Activated naive CD4-positive, alpha-beta T cell treated with anti-CD3 and anti-CD28 coated beads, Interleukin-2, amount 50 U/mL, for 24 hours (primary cell): ENCODE results near the gene PEPD.

Experiments used
- H3K27ac Mint-ChIP-seq: one replicate; pipeline ENCODE4 v1.8.0; 2021; ENCODE audit warnings: mild to moderate bottlenecking, mixed read lengths
- H3K27me3 Mint-ChIP-seq: one replicate; pipeline ENCODE4 v1.8.0; 2021; ENCODE audit warnings: mixed read lengths
- H3K36me3 Mint-ChIP-seq: one replicate; pipeline ENCODE4 v1.8.0; 2021; ENCODE audit warnings: mixed read lengths
- H3K4me1 Mint-ChIP-seq: one replicate; pipeline ENCODE4 v1.8.0; 2021; ENCODE audit warnings: mixed read lengths
- H3K4me3 Mint-ChIP-seq: one replicate; pipeline ENCODE4 v1.8.0; 2021; ENCODE audit warnings: mild to moderate bottlenecking, mixed read lengths
- H3K9me3 Mint-ChIP-seq: one replicate; pipeline ENCODE4 v1.8.0; 2021; ENCODE audit warnings: mixed read lengths

PEPD gene

DNA sequence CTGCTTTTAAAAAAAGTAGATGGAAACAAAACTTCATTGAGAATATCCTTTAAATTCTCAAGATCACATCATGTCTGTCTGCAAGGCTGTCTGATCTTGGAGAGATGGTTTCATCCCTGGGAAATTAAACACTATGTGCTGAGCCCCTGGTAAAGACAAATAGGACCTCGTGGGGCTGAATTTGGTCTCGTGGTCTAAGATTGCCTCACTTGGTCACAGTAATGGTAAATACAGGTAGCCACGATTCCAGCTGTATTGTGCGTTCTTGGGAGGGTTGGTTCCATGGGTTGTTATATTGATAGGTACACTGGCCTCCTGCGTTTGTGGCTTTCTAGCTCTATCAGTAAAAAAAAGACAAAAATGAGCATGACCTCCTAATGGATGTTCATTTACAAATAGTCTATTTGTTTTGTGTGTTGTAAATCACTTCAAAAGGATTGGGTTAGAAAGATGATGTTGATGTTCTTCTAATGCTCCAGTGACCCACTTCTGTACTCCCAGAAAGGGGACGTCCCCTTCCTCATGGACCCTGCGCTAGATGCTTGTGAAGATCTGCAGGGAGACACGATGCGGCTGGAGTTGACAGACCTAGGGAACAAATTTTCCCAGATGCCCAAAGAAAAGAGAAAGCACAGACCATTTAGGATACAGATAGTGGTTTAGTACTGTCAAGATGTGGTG, 146.3 kb downstream of the PEPD start:
- Mint-ChIP-seq H3K36me3 (peaks cover 11% of the 10 kb centered on the region), H3K27me3 (no peaks in the 10 kb centered on the region), H3K4me3 (peak overlapping the region; percentile 98), H3K27ac (peak overlapping the region; percentile 25), H3K9me3 (no peaks in the 10 kb centered on the region), H3K4me1 (peaks cover 60% of the 10 kb centered on the region)

DNA sequence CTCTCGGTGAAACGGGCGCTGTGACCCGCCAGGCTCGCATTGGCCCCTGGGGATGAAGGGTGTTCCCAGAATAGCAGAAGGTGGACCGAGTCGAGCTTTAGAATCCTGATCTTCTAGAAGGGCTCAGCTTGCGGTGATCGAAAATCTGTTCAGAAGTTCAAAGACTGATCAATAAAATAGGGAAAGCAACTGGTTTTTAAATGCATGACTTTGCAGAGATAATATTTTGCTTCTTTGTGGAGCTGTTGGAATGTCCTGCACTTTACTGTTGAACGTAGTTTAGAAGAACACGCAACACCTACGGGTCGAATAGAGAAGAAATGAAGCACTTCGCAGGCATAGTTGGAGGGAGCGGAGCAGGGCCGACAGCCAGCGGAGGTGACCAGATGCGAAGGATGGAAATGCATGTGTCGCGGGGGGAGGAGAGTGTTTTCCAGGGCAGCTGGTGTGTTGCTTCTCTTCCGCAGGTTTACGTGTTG, 147.3 kb downstream of the PEPD start:
- Mint-ChIP-seq H3K4me1 (peaks cover 52% of the 10 kb centered on the region), H3K27me3 (no peaks in the 10 kb centered on the region), H3K9me3 (no peaks in the 10 kb centered on the region), H3K36me3 (peaks cover 11% of the 10 kb centered on the region), H3K27ac (peak overlapping the region; percentile 85), H3K4me3 (peak overlapping the region; percentile 98)

DNA sequence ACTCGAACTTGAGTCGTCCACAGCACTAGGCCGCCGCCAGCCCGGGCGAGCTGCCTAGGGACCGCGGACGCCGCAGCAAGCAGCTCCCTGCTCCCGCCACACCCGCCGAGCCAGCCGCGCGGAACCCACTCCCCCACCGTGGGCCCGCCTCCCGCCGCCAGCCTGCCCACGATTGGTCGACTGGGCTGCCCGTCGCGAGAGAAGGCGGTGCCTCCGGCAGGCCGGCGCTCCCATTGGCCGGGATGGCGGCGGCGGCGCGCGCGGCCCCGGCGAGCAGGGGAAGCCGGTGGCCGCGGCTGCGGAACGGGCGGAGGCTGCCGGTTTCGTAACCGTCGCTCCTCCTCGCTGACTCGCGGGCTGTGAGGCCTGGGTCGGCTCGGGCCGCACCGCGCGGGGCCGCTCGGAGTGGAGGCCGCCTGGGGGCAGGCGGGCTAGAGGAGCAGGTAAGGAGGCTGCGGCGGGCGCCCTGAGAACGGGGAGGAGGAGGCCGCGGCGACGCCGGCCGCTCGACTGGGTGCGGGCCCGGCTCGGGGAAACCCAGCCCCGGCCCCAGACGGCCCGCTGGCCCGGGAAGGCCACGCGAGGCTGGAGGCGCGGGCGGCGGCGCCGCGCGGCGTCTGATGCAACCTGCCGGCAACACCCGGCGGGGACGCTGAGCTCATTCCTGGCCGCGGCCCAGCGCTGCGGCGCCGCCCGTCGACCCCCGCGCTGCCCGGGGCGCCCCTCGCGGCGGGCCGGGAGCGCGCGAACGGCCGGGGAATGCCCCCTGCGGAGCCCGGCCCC, 147.9 kb downstream of the PEPD start, which contains the start of gene CEBPG:
Gene CEBPG, plus strand, starts transcription at position 257 of the 783 bp plus-strand sequence. CDS start 5,531 bp downstream, outside the sequence.
- Mint-ChIP-seq H3K27me3 (no peaks in the 10 kb centered on the region), H3K4me3 (peak within 1 kb of the TSS; percentile 98), H3K4me1 (peaks cover 45% of the 10 kb centered on the region), H3K27ac (peak within 1 kb of the TSS; percentile 85), H3K9me3 (no peaks in the 10 kb centered on the region), H3K36me3 (peaks cover 9% of the 10 kb centered on the region)

DNA sequence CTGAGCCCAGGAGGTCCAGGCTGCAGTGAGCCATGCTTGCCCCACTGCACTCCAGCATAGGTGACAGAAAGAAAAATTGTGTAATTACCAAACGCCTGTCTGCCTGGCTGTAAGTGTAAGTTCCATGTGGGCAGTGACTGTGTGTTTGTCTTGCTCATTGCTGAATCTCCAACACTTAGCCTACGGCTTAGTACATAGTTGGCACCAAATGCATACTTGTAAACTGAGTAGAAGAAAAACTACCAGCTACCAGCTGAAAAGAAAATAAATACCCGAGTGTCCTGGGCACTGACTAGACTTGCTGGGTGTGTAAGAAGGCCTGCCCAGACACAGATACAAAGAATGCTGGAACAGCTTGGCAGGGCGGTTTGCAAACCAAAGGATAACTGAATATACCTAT, 150.8 kb downstream of the PEPD start:
- peaks cover 6% of the 10 kb centered on the region for H3K36me3 Mint-ChIP-seq
- H3K9me3 Mint-ChIP-seq: no peaks in the 10 kb centered on the region
- no peak overlapping the region for H3K27ac Mint-ChIP-seq
- no peaks in the 10 kb centered on the region for H3K27me3 Mint-ChIP-seq
- peaks cover 17% of the 10 kb centered on the region for H3K4me1 Mint-ChIP-seq
- no peak overlapping the region for H3K4me3 Mint-ChIP-seq

DNA sequence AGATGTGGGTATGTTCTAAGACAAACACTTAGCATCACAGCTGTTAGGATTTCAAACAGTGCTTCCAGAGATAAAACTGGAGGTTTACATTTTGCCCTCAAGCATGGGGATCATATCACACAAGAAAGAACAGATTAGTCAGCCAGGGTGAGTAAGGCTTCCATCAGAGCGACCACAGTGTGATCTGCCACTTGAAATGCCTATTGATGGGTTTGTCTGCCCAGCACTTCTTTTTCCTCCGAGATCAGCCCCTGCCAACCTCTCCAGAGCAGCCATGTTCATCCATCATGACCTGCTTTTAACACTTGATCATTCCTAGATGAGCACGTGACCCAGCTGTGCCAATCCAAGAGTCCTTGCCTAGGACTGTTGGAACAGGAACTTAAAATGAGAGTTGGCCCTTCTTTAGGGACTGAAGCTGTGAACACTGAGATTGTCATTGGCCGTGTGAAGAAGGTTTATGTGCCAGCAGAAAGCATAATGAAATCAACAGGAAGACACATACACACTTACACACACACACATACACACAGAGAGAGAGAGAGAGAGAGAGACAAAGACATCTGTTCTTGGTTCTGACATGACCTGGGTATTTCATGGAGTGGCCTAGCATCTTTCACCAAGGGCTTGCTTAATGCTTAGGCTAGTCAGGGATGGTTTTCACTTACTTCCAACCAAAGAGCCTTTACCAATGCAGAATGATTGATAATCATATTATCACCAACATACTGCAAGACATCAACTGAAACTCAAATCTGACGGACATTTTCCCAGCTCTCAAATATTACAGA, 153.3 kb downstream of the PEPD start:
- Mint-ChIP-seq H3K36me3 (no peaks in the 10 kb centered on the region), H3K4me1 (no peaks in the 10 kb centered on the region), H3K27me3 (peaks cover 1% of the 10 kb centered on the region), H3K27ac (no peak overlapping the region), H3K9me3 (no peaks in the 10 kb centered on the region), H3K4me3 (no peak overlapping the region)

DNA sequence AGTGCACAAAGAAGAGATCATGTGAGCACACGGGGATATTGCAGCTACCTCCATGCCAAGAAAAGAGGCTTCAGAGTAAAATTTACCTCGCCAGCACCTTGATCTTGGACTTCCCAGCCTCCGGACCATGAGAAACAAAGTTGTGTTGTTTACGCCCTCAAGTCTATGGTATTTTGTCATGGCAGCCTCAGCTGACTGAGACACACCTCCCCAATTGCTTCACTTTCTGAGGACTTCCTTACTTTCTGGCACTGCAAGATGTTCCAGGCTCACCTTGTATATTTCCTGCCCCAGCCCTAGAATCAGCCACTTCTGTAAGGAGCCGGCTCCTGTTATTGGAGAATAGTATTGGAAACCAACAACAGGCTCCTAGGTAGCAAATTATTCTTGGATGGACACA, 154.7 kb downstream of the PEPD start:
- H3K27ac Mint-ChIP-seq: no peak overlapping the region

DNA sequence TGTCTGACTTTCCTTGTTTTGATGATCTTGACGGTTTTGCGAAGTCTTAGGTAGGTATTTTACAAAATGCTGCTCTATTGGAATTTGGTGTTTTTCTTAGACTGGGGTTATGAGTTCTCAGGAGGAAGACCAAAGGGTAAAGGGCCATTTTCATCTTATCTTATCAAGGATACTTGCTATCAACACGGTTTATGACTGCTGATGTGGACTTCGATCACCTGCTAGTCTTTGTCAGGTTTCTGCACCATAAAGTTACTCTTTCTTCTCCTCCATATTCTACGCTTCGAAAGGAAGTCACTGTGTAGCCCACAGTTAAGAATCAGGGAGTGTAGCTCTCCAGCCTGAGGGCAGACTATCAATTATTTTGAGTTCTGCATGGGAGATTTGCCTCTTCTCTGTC, 155.5 kb downstream of the PEPD start:
- no peak overlapping the region for H3K27ac Mint-ChIP-seq
- no peaks in the 10 kb centered on the region for H3K36me3 Mint-ChIP-seq
- H3K27me3 Mint-ChIP-seq: peaks cover 3% of the 10 kb centered on the region
- H3K4me3 Mint-ChIP-seq: no peak overlapping the region
- no peaks in the 10 kb centered on the region for H3K9me3 Mint-ChIP-seq
- H3K4me1 Mint-ChIP-seq: no peaks in the 10 kb centered on the region

More for the DNA sequence above, 154.7 kb downstream of the PEPD start:
- Mint-ChIP-seq H3K36me3 (no peaks in the 10 kb centered on the region), H3K4me3 (no peak overlapping the region), H3K4me1 (no peaks in the 10 kb centered on the region), H3K27me3 (peaks cover 3% of the 10 kb centered on the region), H3K9me3 (no peaks in the 10 kb centered on the region)

DNA sequence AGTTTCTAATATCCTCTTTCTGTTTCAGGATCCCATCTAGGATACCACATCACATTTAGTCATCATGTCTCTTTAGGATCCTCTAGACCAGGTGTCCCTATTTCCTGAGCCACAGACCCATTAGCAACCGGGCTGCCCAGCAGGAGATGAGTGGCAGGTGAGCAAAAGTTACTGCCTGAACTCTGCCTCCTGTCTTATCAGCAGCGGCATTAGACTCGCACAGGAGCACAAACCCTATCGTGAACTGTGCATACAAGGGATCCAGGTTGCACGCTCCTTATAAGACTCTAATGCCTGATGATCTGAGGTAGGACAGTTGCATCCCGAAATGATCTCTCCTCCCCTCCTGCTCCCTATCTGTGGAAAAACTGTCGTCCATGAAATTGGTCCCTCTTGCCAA, 155.9 kb downstream of the PEPD start:
- Mint-ChIP-seq H3K4me3 (no peak overlapping the region), H3K9me3 (no peaks in the 10 kb centered on the region), H3K4me1 (no peaks in the 10 kb centered on the region), H3K36me3 (no peaks in the 10 kb centered on the region), H3K27me3 (peaks cover 3% of the 10 kb centered on the region), H3K27ac (no peak overlapping the region)

DNA sequence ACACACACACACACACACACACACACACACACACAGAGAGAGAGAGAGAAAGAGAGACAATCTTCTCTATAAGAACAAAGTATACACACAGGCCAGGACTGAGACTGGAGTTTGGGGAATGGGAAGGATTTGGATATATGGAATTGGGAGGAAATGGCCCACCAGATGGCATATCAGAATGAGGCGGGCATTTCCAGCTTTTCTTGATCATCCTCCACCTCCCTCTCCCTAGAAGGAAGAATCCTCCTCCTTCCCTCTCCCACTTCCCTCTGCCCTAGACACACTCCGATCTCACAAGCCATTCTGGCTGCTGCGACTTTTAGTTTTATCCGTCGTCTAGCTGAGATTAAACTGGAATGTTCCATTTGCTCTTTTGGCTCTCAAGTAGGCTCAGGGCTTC, 158.1 kb downstream of the PEPD start:
- H3K4me1 Mint-ChIP-seq: no peaks in the 10 kb centered on the region
- H3K4me3 Mint-ChIP-seq: no peak overlapping the region
- H3K27me3 Mint-ChIP-seq: peaks cover 3% of the 10 kb centered on the region
- no peaks in the 10 kb centered on the region for H3K36me3 Mint-ChIP-seq
- H3K27ac Mint-ChIP-seq: no peak overlapping the region
- no peaks in the 10 kb centered on the region for H3K9me3 Mint-ChIP-seq

DNA sequence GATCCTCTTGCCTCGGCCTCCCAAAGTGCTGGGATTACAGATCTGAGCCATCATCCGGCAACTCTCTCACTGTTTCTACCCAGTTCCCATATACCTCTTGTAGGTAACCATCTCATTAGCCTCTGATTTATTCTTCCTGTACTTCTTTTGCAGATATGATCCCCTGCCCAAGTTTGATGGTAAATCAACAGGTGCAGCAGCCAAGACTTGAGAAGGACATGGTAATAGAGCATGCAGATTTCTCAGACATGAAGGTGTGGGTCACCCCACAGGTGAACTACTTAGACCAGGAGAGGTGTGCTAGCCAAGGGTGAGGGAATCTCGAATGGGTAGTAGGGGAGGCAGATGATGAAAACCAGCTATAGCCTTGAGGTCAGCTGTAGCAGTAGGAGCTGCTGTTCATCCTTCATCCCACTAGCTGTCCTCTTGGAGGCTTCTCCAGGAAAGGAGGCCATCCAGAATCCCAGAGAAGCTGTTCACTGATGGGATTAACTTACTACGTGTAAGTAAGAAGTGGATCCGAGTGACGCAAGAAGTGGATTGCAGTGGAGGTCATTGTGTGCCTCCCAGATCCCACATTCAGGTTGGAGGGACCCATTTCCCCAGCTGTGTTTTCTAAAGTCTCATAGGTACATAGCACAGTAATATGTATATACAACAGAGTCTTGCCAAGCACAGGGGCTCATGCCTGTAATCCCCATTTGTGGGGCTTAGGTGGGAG, 158.9 kb downstream of the PEPD start:
- Mint-ChIP-seq H3K4me1 (no peaks in the 10 kb centered on the region), H3K9me3 (no peaks in the 10 kb centered on the region)

DNA sequence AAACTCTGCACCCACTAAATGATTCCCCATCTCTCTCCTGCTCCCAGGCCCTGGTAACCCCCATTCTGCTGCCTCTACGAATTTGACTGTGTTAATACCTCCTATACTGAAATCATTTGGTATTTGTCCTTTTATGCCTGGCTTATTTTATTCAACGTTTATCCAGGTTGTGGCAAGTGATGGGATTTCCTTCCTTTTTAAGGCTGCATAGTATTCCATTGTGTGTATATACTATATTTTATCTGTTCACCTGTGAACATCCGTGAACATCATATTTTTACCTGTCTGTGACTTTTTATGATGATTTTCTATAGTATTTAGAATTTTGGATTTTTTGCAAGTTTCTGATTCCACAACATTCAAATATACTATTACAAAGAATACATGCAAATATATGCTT, 162.0 kb downstream of the PEPD start:
- Mint-ChIP-seq H3K9me3 (peaks cover 10% of the 10 kb centered on the region), H3K4me3 (no peak overlapping the region), H3K27ac (no peak overlapping the region), H3K27me3 (peaks cover 3% of the 10 kb centered on the region), H3K4me1 (no peaks in the 10 kb centered on the region), H3K36me3 (no peaks in the 10 kb centered on the region)

More for the DNA sequence above, 158.9 kb downstream of the PEPD start:
- no peaks in the 10 kb centered on the region for H3K36me3 Mint-ChIP-seq
- H3K27me3 Mint-ChIP-seq: peaks cover 3% of the 10 kb centered on the region
- H3K4me3 Mint-ChIP-seq: no peak overlapping the region
- no peak overlapping the region for H3K27ac Mint-ChIP-seq

DNA sequence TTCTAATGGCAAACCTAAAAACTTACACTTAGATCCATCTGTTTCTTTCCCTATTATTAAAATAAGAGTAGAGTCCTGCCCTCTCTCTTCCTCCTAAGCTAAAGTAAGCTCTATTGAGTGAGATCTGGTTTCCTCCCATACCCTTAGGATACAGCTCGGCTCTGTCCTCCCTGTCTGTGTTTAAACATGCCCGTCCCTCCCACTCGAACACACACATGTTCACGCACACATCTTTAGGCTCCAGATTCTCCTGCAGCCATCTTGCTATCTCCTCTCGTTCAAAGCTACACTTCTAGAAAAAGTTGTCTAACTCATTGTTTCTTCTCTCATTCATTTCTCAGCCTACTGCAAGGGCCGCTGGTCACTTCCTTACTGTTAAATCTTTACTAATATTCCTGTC, 163.2 kb downstream of the PEPD start:
- Mint-ChIP-seq H3K9me3 (peaks cover 10% of the 10 kb centered on the region), H3K36me3 (peaks cover 1% of the 10 kb centered on the region), H3K4me3 (no peak overlapping the region)

DNA sequence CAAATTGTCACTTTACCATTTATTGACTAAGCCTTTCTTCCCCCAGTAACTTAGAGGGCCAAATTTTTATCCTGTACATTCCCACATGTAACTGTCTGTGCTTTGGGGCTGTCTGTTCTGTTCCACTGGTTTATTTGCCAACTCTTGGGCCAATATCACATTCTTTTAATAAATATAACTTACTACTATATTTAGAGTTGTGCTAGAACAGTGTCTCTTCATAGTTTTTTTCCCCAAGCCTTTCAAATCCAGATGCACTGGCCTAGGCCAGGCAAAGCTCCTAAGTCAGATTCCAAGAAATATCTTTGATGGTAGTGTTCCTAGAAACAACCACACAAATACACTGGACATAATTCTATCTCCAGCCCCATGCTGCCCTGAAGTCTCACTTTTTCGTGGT, 164.0 kb downstream of the PEPD start:
- Mint-ChIP-seq H3K27me3 (peaks cover 1% of the 10 kb centered on the region), H3K4me3 (no peak overlapping the region), H3K27ac (no peak overlapping the region), H3K9me3 (peaks cover 10% of the 10 kb centered on the region), H3K36me3 (peaks cover 1% of the 10 kb centered on the region), H3K4me1 (no peaks in the 10 kb centered on the region)

More for the DNA sequence above, 163.2 kb downstream of the PEPD start:
- H3K4me1 Mint-ChIP-seq: no peaks in the 10 kb centered on the region
- H3K27me3 Mint-ChIP-seq: peaks cover 1% of the 10 kb centered on the region
- no peak overlapping the region for H3K27ac Mint-ChIP-seq

DNA sequence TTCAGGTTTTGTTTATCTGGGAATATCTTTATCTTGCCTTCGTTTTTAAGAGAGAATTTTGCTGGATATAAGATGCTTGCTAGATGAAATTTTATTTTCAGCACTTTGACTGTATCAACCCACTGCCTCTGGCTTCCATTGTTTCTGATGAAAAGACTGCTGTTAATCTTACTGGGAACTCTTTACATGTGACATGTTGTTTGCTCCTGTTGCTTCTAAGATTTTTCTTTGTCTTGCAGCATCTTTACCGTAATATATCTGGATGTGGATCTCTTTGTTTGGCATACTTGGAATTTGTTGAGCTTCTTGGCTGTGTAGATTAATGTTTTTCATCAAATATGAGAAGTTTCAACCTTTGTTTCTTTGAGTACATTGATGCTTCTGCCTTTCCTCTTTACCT, 166.1 kb downstream of the PEPD start:
- Mint-ChIP-seq H3K4me1 (no peaks in the 10 kb centered on the region), H3K36me3 (peaks cover 1% of the 10 kb centered on the region), H3K27me3 (no peaks in the 10 kb centered on the region), H3K4me3 (no peak overlapping the region), H3K27ac (no peak overlapping the region), H3K9me3 (peaks cover 10% of the 10 kb centered on the region)
